ENCODE measurements around the gene NACA2.

NACA2 gene

DNA sequence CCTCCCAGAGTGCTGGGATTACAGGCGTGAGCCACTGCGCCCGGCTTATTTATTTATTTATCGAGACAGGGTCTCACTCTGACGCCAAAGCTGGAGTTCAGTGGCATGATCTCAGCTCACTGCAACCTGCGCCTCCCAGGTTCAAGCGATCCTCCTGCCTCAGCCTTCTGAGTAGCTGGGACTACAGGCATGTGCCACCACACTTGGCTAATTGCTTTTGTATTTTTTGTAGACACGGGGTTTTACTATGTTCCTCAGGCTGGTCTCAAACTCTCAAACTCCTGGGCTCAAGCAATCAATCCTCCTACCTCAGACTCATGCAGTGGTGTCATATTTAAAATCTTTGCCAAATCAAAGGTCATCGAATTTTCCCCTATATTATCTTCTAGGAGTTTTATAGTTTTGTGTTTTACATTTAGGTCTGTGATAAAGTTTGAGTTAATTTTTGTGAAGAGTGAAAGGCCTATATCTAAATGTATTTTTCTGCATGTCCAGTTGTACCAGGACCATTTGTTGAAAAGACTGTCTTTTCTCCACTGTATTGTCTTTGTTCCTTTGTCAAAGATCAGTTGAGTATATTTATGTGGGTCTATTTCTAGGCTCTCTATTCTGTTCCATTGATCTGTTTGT lies 47.1 kb downstream of the NACA2 start:
- ATAC-seq (ENCODE audit: insufficient read depth, low read depth) (no peak), DNase-seq (no peak)
- no peak overlapping the region for H2AFZ ChIP-seq (ENCODE audit: low read depth, low read length)

DNA sequence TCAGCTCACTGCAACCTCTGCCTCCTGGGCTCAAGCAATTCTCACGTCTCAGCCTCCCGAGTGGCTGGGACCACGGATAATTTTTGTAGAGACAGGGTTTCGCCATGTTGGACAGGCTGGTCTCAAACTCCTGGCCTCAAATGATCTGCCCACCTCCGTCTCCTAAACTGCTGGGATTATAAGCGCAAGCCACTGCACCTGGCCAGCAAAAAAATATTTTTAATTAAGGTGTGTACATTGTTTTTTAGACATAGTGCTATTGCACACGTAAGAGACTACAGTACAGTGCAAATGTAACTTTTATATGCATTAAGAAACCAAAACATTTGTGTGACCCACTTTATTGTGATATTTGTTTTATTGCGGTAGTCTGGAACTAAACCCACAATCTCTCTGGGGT lies 49.0 kb downstream of the NACA2 start:
- ATAC-seq (ENCODE audit: insufficient read depth, low read depth) (no peak), DNase-seq (no peak)
- no peak overlapping the region for H3K4me3 ChIP-seq (ENCODE audit: low read depth in 1 of 2, low read length in 2 of 2)
- no peak overlapping the region for H3K4me2 ChIP-seq (ENCODE audit: insufficient read depth, low read length)
- no peak overlapping the region for H3K9ac ChIP-seq (ENCODE audit: low read depth, low read length)
- no peaks in the 10 kb centered on the region for H3K79me2 ChIP-seq (ENCODE audit: insufficient read depth, low read length)
- H3K4me1 ChIP-seq (ENCODE audit: insufficient read depth, low read length) = no peaks in the 10 kb centered on the region
- no peak overlapping the region for H3K27ac ChIP-seq (ENCODE audit: low read length)
- H2AFZ ChIP-seq (ENCODE audit: low read depth, low read length) = no peak overlapping the region
- H4K20me1 ChIP-seq (ENCODE audit: insufficient read depth, low read length) = no peaks in the 10 kb centered on the region
- TF ChIP-seq, protein P1, sequence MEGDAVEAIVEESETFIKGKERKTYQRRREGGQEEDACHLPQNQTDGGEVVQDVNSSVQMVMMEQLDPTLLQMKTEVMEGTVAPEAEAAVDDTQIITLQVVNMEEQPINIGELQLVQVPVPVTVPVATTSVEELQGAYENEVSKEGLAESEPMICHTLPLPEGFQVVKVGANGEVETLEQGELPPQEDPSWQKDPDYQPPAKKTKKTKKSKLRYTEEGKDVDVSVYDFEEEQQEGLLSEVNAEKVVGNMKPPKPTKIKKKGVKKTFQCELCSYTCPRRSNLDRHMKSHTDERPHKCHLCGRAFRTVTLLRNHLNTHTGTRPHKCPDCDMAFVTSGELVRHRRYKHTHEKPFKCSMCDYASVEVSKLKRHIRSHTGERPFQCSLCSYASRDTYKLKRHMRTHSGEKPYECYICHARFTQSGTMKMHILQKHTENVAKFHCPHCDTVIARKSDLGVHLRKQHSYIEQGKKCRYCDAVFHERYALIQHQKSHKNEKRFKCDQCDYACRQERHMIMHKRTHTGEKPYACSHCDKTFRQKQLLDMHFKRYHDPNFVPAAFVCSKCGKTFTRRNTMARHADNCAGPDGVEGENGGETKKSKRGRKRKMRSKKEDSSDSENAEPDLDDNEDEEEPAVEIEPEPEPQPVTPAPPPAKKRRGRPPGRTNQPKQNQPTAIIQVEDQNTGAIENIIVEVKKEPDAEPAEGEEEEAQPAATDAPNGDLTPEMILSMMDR (IDR thresholded peaks at IDR 0.05; ENCODE audit: borderline replicate concordance, extremely low read depth, low read length, poor library complexity, severe bottlenecking) = no peak
- TF ChIP-seq EZH2 (IDR thresholded peaks at IDR 0.05; ENCODE audit: borderline replicate concordance, low read depth, low read length, severe bottlenecking) = no peak
- H3K9me3 ChIP-seq (ENCODE audit: insufficient read depth, low read length, severe bottlenecking) = peaks cover 9% of the 10 kb centered on the region
- no peaks in the 10 kb centered on the region for H3K27me3 ChIP-seq (ENCODE audit: insufficient read depth, low read length, poor library complexity)
- H3K36me3 ChIP-seq (ENCODE audit: insufficient read depth, low read length) = no peaks in the 10 kb centered on the region

More for the DNA sequence above, 47.1 kb downstream of the NACA2 start:
- Histone ChIP-seq H3K27ac (ENCODE audit: low read length) (no peak overlapping the region), H3K4me2 (ENCODE audit: insufficient read depth, low read length) (no peak overlapping the region), H3K4me3 (ENCODE audit: low read depth in 1 of 2, low read length in 2 of 2) (no peak overlapping the region), H3K9me3 (ENCODE audit: insufficient read depth, low read length, severe bottlenecking) (peaks cover 9% of the 10 kb centered on the region), H3K4me1 (ENCODE audit: insufficient read depth, low read length) (no peaks in the 10 kb centered on the region), H4K20me1 (ENCODE audit: insufficient read depth, low read length) (no peaks in the 10 kb centered on the region), H3K79me2 (ENCODE audit: insufficient read depth, low read length) (no peaks in the 10 kb centered on the region), H3K9ac (ENCODE audit: low read depth, low read length) (no peak overlapping the region), H3K27me3 (ENCODE audit: insufficient read depth, low read length, poor library complexity) (no peaks in the 10 kb centered on the region), H3K36me3 (ENCODE audit: insufficient read depth, low read length) (no peaks in the 10 kb centered on the region)
- no peak for TF ChIP-seq EZH2 (IDR thresholded peaks at IDR 0.05; ENCODE audit: borderline replicate concordance, low read depth, low read length, severe bottlenecking)
- TF ChIP-seq, protein P1 (IDR thresholded peaks at IDR 0.05; ENCODE audit: borderline replicate concordance, extremely low read depth, low read length, poor library complexity, severe bottlenecking) = no peak

DNA sequence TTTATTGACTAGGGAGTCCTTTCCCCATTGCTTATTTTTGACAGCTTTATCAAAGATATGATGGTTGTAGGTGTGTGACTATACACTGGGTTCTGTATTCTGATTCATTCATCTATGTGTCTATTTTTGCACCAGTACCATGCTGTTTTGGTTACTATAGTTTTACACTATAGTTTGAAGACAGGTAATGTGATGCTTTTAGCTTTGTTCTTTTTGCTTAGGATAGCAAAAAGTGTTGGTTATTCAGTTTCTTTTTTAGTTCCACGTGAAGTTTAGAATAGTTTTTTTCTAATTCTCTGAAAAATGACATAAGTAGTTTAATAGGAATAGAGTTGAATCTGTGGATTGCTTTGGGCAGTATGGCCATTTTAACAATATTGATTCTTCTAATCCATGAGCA lies 50.1 kb downstream of the NACA2 start:
- DNase-seq (no peak), ATAC-seq (ENCODE audit: insufficient read depth, low read depth) (no peak)
- Histone ChIP-seq H3K9ac (ENCODE audit: low read depth, low read length) (no peak overlapping the region), H3K27me3 (ENCODE audit: insufficient read depth, low read length, poor library complexity) (no peaks in the 10 kb centered on the region), H3K79me2 (ENCODE audit: insufficient read depth, low read length) (no peaks in the 10 kb centered on the region), H4K20me1 (ENCODE audit: insufficient read depth, low read length) (no peaks in the 10 kb centered on the region), H3K36me3 (ENCODE audit: insufficient read depth, low read length) (no peaks in the 10 kb centered on the region), H2AFZ (ENCODE audit: low read depth, low read length) (no peak overlapping the region), H3K4me1 (ENCODE audit: insufficient read depth, low read length) (no peaks in the 10 kb centered on the region; the same call in 1 of the 2 replicates), H3K4me3 (ENCODE audit: low read depth in 1 of 2, low read length in 2 of 2) (no peak overlapping the region), H3K4me2 (ENCODE audit: insufficient read depth, low read length) (no peak overlapping the region), H3K9me3 (ENCODE audit: insufficient read depth, low read length, severe bottlenecking) (peaks cover 9% of the 10 kb centered on the region), H3K27ac (ENCODE audit: low read length) (no peak overlapping the region)
- TF ChIP-seq, protein P1 (IDR thresholded peaks at IDR 0.05; ENCODE audit: borderline replicate concordance, extremely low read depth, low read length, poor library complexity, severe bottlenecking) = no peak
- TF ChIP-seq EZH2 (IDR thresholded peaks at IDR 0.05; ENCODE audit: borderline replicate concordance, low read depth, low read length, severe bottlenecking) = no peak

All from DND-41 (cell line).